Nephron (organoid): ENCODE data around the gene PCSK5.

ENCODE experiments used
- H3K27ac Mint-ChIP-seq, 3 experiments: 2 replicates each; pipeline ENCODE4 v1.8.0; 2020; ENCODE audit warnings: mixed read lengths in 3 of 3, mild to moderate bottlenecking in 2 of 3, moderate library complexity in 1 of 3
- H3K27me3 Mint-ChIP-seq: 2 replicates; pipeline ENCODE4 v1.8.0; 2021; ENCODE audit warnings: low read depth, mild to moderate bottlenecking, moderate library complexity, mixed read lengths
- H3K36me3 Mint-ChIP-seq: 2 replicates; pipeline ENCODE4 v1.8.0; 2020; ENCODE audit warnings: low read depth, mixed read lengths
- H3K4me1 Mint-ChIP-seq: 2 replicates; pipeline ENCODE4 v1.8.0; 2020; ENCODE audit warnings: mixed read lengths
- H3K4me3 Mint-ChIP-seq, 3 experiments: 2 replicates each; pipeline ENCODE4 v1.8.0; 2020; ENCODE audit warnings: mild to moderate bottlenecking in 3 of 3, mixed read lengths in 3 of 3, moderate library complexity in 2 of 3
- H3K9me3 Mint-ChIP-seq: 2 replicates; pipeline ENCODE4 v1.8.0; 2020; ENCODE audit warnings: mixed read lengths
- TF ChIP-seq, protein P1 (sequence below), 3 experiments: fragments of 200-600 bp; sonication (generic); IDR thresholded peaks; one replicate each; pipeline ENCODE4 v1.5.0; 2021; ENCODE audit warnings: antibody characterized with exemption in 3 of 3; ENCODE audit not compliant: unreplicated experiment in 3 of 3

The PCSK5 gene

DNA sequence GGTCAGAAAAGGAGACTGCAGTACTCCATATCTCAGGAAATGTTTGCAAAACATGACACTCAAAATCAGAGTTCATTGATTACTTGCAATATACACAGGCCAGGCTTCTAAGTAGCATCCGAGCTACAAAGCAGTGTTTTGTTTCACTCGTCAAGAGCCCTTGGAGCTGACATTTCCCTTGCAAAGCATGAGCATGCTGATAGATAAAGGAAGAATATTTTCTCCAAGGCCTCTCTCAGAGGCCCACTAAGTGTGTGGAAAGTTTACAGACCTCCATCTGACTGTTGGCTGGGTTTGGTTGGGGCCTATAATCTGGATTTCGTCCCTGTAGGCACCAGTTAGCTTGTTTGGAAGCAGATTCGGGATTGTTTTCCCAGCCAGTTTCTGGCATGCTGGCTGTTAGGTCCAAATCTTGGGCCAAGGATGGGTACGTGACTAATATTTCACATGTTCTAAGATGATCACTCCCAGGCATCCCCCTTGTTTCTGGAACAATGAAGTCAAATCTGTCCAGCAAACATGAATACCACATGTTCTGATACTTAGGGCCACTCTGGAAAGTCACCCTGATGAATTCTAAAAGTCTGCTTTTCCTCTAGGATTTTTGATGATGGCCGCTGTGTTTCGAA, 342.5 kb downstream of the PCSK5 start:
- H3K9me3 Mint-ChIP-seq: no peaks in the 10 kb centered on the region
- no peak overlapping the region for H3K27ac Mint-ChIP-seq
- TF ChIP-seq, protein P1, sequence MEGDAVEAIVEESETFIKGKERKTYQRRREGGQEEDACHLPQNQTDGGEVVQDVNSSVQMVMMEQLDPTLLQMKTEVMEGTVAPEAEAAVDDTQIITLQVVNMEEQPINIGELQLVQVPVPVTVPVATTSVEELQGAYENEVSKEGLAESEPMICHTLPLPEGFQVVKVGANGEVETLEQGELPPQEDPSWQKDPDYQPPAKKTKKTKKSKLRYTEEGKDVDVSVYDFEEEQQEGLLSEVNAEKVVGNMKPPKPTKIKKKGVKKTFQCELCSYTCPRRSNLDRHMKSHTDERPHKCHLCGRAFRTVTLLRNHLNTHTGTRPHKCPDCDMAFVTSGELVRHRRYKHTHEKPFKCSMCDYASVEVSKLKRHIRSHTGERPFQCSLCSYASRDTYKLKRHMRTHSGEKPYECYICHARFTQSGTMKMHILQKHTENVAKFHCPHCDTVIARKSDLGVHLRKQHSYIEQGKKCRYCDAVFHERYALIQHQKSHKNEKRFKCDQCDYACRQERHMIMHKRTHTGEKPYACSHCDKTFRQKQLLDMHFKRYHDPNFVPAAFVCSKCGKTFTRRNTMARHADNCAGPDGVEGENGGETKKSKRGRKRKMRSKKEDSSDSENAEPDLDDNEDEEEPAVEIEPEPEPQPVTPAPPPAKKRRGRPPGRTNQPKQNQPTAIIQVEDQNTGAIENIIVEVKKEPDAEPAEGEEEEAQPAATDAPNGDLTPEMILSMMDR (IDR thresholded peaks at IDR 0.05; ENCODE audit: unreplicated experiment in 3 of 3): no peak
- H3K4me3 Mint-ChIP-seq: no peak overlapping the region
- peaks cover 10% of the 10 kb centered on the region for H3K27me3 Mint-ChIP-seq
- H3K36me3 Mint-ChIP-seq: no peaks in the 10 kb centered on the region
- no peaks in the 10 kb centered on the region for H3K4me1 Mint-ChIP-seq

DNA sequence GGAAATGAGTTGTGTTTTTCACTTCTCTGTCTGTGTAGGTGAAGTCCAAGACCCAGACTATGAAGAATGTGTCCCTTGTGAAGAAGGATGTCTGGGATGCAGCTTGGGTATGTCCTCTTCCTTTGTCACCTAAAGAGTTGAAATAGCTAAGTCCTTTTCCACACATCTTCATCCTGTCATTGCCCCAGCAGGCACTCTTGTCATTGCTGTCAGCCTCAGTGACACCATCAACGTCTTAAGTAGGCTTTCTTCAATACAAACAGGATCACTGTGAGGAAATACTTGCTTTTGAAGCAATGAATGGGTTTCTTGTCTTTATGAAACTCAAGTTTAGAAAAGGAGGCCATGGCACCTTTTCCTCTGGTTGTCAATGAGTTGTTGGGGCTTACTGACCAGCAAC, 350.1 kb downstream of the PCSK5 start:
- Mint-ChIP-seq H3K4me3 (no peak overlapping the region), H3K36me3 (no peaks in the 10 kb centered on the region), H3K27ac (no peak overlapping the region), H3K27me3 (peaks cover 8% of the 10 kb centered on the region), H3K4me1 (no peaks in the 10 kb centered on the region), H3K9me3 (no peaks in the 10 kb centered on the region)
- TF ChIP-seq, protein P1 (IDR thresholded peaks at IDR 0.05; ENCODE audit: unreplicated experiment in 3 of 3): no peak

DNA sequence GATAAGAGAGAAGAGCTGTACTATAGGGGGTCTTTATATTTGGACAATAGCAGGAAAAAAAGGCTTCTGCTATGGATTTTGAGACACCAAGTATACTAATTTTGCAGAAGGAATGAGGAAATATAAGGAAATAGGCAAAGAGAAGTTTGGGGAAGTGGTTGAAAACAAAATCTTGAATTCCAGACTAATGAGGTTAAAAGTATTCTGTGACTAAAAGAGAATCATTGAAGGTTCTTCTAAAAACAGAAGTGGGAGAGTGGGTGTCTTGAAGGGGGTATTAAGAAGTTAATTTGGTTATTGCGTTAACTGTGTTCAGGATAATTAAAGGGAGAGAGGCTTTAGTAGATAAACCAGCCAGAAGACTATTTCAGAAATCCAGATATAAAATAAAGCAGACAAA, 355.0 kb downstream of the PCSK5 start:
- TF ChIP-seq, protein P1 (IDR thresholded peaks at IDR 0.05; ENCODE audit: unreplicated experiment in 3 of 3): no peak
- Mint-ChIP-seq H3K27me3 (peaks cover 3% of the 10 kb centered on the region), H3K4me3 (no peak overlapping the region), H3K4me1 (no peaks in the 10 kb centered on the region), H3K9me3 (no peaks in the 10 kb centered on the region), H3K36me3 (peaks cover 3% of the 10 kb centered on the region), H3K27ac (no peak overlapping the region)

DNA sequence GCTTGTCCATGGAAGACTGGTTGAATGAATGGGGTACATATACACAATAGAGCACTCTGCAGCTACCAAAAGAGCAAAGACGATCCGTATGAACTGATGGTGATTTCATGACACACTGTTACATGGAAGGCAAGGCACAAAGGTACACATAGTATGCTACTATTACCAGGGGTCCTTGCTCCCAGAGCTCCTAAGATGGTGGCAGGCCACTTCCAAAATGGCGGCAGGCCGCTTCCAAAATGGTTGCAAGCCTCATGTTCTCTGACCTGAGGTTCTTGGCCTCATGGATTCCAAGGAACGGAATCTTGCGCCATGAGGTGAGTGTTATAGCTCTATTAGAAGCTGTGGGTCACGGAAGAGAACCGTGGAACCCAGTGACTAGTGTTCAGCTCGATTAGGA, 356.2 kb downstream of the PCSK5 start:
- Mint-ChIP-seq H3K27ac (no peak overlapping the region), H3K4me3 (no peak overlapping the region), H3K4me1 (no peaks in the 10 kb centered on the region), H3K9me3 (no peaks in the 10 kb centered on the region), H3K36me3 (peaks cover 3% of the 10 kb centered on the region), H3K27me3 (peaks cover 3% of the 10 kb centered on the region)
- TF ChIP-seq, protein P1 (IDR thresholded peaks at IDR 0.05; ENCODE audit: unreplicated experiment in 3 of 3): no peak

DNA sequence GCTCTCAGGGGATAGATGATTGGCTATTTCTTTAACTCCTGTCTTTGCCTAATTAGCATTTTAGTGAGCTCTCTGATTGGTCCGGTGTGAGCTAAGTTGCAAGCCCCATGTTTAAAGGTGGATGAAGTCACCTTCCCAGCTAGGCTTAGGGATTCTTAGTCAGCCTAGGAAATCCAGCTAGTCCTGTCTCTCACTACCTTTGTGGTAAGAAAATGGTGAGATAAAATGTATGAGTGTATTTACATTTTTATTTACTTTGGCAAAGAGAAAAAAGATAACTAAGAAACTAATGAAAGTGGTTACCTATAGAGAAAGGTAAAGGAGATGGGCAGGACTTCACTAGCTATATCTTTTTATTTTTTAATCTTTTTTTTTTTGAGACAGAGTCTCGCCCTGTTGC, 357.0 kb downstream of the PCSK5 start:
- no peaks in the 10 kb centered on the region for H3K9me3 Mint-ChIP-seq
- TF ChIP-seq, protein P1 (IDR thresholded peaks at IDR 0.05; ENCODE audit: unreplicated experiment in 3 of 3): no peak
- H3K27me3 Mint-ChIP-seq: peaks cover 3% of the 10 kb centered on the region
- peaks cover 3% of the 10 kb centered on the region for H3K36me3 Mint-ChIP-seq
- no peak overlapping the region for H3K27ac Mint-ChIP-seq
- no peaks in the 10 kb centered on the region for H3K4me1 Mint-ChIP-seq
- H3K4me3 Mint-ChIP-seq: no peak overlapping the region

DNA sequence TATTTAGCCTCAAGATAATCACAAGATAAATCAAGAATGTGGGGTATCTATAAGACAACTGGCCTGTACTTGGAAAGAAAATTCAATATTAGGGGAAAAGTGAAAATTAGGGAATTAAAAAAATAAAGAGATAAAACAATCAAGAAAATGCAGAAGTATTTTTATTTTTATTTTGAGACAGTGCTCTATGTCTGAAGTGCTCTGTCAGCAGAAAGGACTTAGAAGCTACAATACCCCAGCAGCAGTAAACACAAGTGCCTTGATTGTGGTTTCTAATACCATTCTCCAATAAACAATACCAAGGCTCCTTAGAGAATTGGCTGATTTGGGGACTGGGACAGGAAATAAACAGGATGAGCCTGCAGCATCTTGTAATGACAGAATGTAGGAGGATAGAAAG, 358.8 kb downstream of the PCSK5 start:
- H3K27ac Mint-ChIP-seq: no peak overlapping the region
- TF ChIP-seq, protein P1 (IDR thresholded peaks at IDR 0.05; ENCODE audit: unreplicated experiment in 3 of 3): no peak
- peaks cover 3% of the 10 kb centered on the region for H3K36me3 Mint-ChIP-seq
- peaks cover 5% of the 10 kb centered on the region for H3K27me3 Mint-ChIP-seq
- no peaks in the 10 kb centered on the region for H3K4me1 Mint-ChIP-seq
- no peak overlapping the region for H3K4me3 Mint-ChIP-seq
- H3K9me3 Mint-ChIP-seq: no peaks in the 10 kb centered on the region
